Heart left ventricle (tissue), 13 donors: Measurements from ENCODE around the gene NARF.

ENCODE experiments used
- POLR2A ChIP-seq, 2 donors: fragments of 450-650 bp; IDR thresholded peaks; one replicate each; pipeline ENCODE4 v1.6.1; 2017; ENCODE audit warnings: antibody characterized with exemption in 2 of 2, mild to moderate bottlenecking in 2 of 2, moderate library complexity in 2 of 2
- TF ChIP-seq, protein P1 (sequence below), 12 donors: fragments of 200-600 bp; sonication (generic) in 4 of 12; IDR thresholded peaks; one replicate each; pipeline versions ENCODE4 v1.5.0 to v1.8.0; 2018 to 2022; ENCODE audit warnings: antibody characterized with exemption in 12 of 12, mild to moderate bottlenecking in 5 of 12
- donor health status: ischemic (EF 13 %, LVEDD 7.1; RV severe dilation, severe dysfunction).
- donor health status: DM: no; HTN: yes; CAD: no.
- donor health status: DM: no; HTN: no; CAD: no.
- donor health status: ischemic (EF 25% LVEDD 6.9; RV normal size, moderate dysfunction).
- donor health status: ischemic (EF 25% LVEDD 5.7; RV mildly dilated, moderate dysfunction).
- donor health status: ischemic (EF 35%, LVEDD 5.7; RV mildly dilated, moderate dysfunction).
- donor health status: nonischemic (EF 11% LVEDD 7.7; RV severe dilation, severe dysfunction).
- donor health status: DM: yes; HTN: yes; CAD: no.
- donor health status: PGD.
- donor health status: ischemic (EF 29% LVEDD 5.4; RV normal size, mild dysfunction).
- donor health status: nonischemic (EF 23%, LVEDD 6.1; RV moderate dilation, normal function).

DNA sequence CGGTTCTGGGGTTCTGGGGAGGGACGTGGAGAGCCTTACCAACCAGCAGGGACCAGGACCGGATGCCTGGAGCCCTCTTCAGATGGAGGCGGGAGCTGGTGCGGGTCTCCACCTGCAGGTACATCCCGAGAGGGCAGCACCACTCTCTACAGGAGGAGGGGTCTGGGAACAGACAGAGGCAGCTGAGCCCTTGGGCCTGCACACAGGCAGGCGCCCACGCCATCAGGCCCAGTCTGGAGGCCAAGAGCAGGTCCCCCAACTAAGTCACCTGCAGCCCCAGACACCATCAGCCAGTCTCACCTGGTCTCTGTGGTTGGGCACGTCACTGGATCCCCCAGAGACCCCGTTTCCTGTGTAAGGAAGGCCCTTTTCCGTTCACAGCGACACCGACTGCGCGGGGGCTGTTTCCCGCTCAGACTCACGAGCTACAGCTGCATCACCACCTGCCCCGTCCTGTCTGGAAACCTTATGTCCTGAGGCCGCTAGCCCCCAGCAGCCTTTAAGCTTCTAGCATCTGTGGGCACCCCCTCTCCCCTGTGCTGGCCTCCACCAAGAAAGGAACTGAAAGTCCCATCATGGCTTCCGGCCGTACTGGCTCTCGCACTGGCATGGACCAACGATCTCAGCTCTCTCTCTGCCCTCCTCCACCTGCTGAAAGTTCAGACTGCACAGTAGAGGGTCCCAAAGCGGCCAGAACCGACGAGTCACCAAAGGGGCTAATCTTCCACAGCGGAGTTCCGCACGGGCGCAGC lies 9.2 kb upstream of the NARF start:
- TF ChIP-seq POLR2A (IDR thresholded peaks at IDR 0.05): no peak
- TF ChIP-seq, protein P1, sequence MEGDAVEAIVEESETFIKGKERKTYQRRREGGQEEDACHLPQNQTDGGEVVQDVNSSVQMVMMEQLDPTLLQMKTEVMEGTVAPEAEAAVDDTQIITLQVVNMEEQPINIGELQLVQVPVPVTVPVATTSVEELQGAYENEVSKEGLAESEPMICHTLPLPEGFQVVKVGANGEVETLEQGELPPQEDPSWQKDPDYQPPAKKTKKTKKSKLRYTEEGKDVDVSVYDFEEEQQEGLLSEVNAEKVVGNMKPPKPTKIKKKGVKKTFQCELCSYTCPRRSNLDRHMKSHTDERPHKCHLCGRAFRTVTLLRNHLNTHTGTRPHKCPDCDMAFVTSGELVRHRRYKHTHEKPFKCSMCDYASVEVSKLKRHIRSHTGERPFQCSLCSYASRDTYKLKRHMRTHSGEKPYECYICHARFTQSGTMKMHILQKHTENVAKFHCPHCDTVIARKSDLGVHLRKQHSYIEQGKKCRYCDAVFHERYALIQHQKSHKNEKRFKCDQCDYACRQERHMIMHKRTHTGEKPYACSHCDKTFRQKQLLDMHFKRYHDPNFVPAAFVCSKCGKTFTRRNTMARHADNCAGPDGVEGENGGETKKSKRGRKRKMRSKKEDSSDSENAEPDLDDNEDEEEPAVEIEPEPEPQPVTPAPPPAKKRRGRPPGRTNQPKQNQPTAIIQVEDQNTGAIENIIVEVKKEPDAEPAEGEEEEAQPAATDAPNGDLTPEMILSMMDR (IDR thresholded peaks at IDR 0.05): no peak
